Colon (tissue), 2 donors: ENCODE measurements around the gene PIGBOS1.
"Not testable (repeated sequence)": the region's sequence is repeated elsewhere in the genome, so short reads cannot be mapped to it uniquely, and the experiment has no call there.

ENCODE experiments used
- FAIRE-seq: peaks from 2 replicates; lab custom pipeline; 2012; peaks lifted over from hg19 to GRCh38; lab: Jason Lieb, UNC
- donor health status: control.
- donor health status: control.

Gene PIGBOS1

DNA sequence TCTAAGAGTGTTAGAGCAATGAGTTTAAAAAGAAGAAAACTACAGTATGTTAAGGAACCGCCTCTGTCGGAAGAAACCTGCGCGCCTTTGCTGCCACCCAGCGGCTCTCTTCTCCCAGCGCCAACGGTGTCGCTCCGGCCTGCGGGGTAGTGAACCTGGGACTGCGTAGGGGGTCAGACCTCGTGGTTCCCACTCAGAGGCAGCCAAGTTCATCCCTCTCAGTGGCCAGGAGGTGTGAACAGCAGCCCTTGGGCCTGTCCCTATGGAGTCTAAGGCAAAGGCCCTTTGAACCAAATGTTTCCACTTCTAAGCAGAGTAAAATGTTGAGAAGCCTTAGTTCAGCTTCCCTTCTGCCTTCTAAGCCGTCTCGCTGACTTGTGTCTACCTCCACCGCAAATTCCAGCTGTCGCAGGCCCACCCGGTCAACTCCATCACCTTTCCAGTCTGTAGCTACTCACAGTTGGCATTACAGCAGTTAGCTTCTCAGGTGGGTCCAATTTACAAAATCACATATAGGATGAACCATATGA is 28.3 kb downstream of the PIGBOS1 start:
- FAIRE-seq, result no peak

DNA sequence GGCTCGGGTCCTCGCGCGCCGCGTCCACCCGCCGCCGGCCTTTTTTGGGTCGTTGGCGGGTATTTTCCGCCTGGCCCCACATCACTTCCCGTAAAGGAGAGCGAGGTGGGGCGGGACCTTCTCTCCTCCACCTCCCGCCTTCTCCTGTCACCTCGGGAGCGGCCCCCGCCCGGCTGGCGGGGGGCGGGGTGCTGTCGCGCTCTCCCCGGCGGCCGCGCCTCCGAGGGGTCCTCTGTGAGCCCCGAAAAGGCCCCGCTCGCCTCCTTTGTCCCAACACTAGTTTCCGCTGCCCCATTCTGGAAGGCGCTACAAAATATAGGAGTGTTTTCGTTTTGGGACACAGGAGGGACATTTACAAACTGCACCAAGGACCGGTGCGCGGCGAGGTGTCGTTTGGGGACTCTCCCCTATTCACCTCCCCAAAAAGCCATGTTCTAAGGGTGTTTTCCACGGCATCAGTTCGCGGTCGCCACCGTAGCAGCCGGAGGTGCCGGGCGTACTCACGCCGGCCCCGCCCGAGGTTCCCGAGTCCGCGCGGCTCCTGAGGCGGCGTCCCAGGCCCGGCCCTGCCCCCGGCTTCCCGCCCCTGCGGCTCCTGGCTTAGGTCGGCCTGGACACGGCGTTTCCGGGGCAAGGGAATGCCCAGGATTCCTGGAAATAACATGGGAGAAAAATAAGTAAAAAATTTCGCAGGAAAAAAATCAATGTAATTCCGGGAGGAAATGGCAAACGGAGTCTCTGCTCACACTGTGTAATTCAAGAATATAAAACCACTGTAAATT is 29.0 kb downstream of the PIGBOS1 start, which contains the start of gene RAB27A:
Gene RAB27A, minus strand, starts transcription at position 68 of the 782 bp plus-strand sequence. CDS start 54,879 bp downstream, outside the sequence.
- FAIRE-seq, result no peak

DNA sequence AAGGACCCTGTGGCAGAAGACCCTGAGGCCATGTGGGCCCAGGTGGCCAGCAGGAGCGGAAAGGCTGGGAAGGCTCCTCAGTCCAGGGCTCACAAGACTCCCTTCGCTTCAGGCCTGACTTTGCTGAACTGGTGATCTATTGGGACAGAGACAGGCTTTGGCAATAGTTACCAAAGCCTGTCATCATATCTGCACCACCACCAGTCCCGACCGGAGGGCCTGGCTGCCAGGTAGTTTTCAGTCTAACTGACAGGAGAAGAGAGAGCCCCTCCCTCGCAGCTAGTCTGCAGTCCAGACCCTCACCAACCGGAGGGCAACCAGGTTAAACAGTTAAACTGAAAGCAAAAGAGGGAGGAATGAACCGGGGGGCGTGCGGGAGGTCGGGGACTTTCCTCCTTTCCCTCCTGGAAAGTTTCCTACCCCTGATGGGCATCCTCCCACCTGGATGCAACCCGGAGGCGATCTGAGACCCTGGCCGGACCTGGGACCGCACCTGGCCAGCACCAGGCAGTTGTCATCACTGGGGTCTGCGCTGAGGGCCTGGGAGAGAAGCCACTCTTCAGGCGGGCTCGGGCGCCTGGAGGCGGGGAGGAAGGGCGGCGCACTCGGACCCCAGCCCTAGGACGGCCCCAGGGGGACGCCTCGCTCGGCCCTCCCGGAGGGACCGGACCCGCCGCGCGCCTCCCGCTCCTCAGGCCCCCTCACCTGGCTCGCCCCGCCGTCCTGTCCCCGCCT is 29.7 kb downstream of the PIGBOS1 start:
- no peak for FAIRE-seq

DNA sequence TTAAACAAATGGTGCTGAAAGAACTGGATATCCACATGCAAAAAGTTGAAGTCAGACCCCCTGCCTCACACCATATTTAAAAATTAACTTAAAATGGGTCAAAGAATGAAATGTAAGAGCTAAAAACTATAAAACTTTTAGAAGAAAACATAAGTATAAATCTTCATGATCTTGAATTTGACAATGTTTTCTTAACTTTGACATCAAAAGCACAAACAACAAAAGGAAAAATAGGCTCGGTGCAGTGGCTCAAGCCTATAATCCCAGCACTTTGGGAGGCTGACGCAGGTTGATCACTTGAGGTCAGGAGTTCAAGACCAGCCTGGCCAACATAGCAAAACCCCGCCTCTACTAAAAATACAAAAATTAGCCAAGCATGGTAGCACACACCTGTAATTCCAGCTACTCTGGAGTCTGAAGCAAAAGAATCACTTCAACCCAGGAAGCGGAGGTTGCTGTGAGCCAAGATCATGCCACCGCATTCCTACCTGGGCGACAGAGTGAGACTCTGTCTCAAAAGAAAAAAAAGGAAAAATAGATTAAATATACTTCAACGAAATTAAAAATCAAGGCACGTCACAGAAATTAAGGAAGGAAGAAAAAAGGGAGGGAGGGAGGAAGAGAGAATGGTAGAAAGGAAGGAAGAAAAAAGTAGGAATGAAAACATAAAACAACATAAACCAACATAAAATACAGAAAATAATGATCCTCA is 30.8 kb downstream of the PIGBOS1 start:
- FAIRE-seq, result no peak

DNA sequence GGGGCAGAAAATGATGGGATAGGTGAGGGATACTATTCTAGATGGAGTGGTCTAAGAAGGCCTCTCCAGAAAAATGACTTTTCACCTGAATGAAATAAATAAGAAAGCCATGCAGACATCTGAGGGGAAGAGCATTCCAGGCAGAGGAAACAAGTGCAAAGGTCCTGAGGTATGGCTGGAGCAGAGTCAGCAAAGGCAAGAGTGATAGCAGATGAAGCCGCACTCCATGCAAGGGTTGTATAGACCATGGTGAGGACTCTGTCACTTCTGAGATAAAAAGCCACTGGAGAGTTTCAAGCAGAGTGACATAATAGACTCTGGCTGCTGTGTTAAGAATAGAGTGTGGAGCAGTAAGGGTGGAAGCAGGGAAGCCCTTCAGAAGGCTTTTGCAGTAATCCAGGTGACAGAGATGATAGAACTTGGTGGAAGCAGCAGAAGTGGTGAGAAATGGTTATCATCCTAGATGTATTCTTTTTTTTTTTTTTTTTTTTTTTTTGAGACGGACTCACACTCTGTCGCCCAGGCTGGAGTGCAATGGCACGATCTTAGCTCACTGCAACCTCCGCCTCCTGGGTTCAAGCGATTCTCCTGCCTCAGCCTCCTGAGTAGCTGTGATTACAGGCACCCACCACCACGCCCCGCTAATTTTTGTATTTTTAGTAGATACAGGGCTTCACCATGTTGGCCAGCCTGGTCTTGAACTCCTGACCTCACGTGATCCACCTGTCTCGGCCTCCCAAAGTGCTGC is 32.3 kb downstream of the PIGBOS1 start:
- FAIRE-seq, result not testable (repeated sequence)

DNA sequence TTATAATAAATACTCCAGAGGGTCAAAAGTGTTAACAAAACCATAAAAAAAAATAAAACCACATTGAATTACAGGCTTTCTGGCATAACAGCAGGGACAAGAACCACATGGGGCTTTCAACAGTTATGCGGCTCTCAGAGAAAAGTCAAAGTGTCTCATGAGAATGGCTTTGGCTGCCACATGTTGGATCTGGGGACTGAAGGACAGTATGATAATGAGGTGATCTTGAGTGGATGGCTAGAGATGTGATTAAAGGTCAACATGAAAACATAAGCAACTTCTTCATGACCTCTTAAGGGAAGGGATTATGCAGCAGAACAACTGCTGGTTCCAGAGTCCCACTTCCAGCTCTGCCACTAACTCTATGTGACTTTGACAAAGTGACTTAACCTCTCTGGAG is 34.5 kb downstream of the PIGBOS1 start:
- no peak for FAIRE-seq

DNA sequence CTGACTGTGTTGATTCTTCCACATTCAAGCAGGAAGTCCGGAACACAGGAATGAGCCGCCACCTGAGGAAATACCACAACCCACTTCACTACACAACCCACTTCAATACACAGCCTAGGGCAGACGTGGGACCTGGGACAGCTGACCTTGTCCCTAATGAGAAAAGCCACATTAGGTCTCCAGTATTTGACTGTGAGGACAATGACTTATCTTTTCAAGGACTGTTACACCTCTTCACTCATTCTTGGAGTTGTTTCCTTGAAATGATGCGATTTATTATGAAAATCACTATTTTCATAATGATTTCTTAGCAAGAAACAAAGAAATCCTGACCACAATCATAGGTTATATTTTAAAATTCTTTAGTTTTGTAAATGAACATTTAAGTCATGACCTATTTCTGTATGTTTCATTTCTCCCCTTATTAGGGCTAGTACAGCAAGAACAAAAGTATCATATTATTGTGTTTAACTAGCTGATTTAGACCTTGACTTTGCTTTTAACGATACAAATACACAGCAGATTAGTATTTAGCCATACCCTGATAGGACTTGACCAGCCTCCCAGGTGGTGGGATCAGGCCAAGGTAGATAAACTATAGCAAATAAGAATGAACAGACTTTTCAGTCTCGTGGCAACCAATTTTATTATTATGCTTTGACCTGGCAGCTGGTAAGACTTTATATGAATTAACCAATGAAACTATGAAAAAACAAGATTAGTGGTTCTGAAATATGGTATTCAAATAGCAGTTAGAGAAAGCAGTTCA is 35.4 kb downstream of the PIGBOS1 start:
- FAIRE-seq, result no peak

DNA sequence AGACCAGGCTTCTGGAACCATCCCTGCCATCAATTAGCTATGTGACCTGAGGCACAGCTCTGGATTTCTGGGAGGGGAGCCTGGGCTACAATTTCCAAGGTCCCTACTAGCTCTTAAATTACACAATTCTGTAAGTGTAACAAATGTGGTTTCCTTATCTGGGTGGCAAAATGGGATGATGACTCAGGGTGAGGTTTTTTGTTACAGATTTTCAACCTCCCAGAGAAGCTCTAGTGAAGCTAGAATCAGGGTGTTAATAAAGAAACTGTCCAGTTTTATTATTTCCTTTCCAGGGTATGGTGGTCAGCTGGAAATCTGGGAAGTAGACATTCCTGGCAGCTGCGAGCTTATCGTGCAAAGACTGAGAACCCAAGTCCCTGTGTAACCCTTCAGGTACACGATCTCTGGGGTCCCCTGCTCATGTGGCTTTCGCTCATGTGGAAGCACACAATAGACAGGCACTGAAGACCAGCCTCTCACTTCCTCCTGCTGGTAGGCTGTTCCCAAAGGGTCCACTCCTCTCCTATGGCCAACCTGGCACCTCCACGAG is 36.6 kb downstream of the PIGBOS1 start:
- FAIRE-seq, result no peak

DNA sequence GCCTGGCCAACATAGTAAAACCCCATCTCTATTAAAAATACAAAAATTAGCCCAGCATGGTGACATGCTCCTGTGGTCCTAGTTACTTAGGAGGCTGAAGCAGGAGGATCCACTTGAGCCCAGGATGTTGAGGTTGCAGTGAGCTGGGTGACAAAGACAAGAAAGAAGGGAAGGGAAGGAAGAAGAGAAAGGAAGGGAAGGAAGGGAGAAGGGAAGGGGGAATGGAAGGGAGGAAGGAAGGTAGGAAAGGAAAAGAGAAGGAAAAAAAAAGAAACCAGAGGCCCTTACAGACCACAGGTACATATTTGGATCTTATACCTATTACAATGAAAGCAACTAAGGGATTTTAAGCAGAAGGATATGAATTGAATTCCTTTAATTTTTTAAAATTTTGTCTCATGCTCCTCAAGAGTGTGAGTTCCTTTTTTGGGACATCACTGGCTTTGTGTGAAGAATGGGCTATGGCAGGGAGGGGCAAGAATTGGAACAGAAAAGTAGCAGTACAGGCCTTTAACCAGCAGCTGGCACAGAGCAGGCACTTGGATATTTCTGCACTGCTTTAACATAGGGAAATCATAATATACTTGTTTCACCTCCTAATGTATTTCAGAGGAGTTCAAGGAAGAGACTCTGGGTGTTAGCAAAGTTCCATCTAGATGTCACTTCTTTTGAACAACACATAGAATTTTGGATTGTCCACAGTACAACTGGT is 37.2 kb downstream of the PIGBOS1 start:
- no peak for FAIRE-seq

DNA sequence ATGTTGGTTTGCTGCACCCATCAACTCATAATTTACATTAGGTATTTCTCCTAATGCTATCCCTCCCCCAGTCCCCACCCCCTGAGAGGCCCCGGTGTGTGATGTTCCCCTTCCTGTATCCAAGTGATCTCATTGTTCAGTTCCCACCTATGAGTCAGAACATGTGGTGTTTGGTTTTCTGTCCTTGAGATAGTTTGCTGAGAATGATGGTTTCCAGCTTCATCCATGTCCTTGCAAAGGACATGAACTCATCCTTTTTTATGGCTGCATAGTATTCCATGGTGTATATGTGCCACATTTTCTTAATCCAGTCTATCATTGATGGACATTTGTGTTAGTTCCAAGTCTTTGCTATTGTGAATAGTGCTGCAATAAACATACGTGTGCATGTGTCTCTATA is 38.3 kb downstream of the PIGBOS1 start:
- FAIRE-seq, result not testable (repeated sequence)

DNA sequence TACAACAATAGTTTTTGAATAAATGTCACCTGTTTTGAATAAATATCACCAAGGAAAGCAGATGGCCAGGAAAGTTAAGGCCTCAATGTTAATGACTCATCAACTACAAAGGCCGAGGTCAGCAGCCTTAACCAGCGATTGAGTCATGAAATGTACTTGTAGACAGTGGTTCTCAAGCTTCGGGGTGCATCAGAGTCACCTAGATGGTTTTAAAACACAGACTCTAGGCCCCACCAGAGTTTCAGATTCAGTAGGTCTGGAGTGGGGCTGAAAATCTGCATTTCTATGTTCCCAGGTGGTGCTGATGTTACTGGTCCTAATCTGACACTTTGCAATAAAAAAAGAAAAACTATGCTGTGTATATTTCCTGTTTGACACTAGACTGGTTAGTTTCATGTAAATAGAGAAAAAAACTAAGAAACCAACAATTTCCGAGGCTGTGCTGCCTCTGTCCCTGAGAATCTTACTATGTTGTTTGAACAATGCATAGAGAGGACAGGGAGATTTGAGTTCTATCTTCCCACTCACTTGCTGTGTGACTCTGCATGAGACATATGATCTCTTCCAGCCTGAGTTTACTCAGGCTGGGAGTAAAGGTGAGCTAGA is 39.1 kb downstream of the PIGBOS1 start:
- no peak for FAIRE-seq

DNA sequence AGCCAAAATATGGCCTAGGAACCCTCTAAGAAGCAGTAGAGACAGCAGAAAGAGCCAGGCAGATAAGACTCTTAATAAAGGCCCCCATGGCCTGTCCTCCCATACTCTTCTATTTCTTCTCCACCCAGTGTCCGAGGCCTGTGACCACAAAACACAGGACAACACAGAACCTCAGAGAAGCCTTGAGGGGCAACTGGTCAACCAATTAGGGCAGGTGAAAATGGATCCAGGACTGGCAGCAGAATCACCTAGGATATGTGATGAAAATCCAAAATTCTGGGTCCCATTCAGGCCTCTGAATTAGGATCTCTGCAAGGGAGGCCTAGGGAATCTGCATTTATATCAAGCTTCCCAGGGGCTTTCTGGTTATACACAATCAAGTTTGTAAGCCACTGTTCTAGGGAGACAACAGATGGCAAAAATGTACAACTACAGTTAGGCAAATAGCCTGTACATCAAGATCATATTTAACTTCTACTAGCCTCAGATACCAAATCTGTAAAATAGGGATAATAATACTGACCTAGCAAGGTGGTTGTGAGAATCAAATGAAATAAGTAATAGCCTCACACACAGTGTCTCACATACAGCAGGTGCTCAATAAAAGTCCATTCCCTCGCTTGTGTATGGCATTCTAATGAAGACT is 39.7 kb downstream of the PIGBOS1 start:
- FAIRE-seq, result no peak

DNA sequence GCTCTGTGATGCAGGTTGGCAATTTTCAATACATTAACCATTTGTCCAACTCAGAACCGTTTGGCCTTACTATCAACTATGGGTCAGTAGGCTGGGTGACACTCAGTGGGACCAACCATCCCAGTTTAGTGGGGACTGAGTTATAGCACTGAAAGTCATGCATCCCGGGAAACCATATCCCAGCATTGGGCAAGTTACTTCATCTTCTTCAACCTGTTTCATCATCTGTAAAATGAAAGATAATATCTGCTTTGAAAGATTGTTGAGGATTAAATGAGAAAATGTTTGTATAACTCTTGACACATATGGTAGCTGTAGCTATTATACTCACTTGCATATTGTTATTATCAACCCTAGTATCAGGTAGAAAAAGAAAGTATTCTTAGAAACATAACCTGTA is 41.2 kb downstream of the PIGBOS1 start:
- FAIRE-seq, result no peak

DNA sequence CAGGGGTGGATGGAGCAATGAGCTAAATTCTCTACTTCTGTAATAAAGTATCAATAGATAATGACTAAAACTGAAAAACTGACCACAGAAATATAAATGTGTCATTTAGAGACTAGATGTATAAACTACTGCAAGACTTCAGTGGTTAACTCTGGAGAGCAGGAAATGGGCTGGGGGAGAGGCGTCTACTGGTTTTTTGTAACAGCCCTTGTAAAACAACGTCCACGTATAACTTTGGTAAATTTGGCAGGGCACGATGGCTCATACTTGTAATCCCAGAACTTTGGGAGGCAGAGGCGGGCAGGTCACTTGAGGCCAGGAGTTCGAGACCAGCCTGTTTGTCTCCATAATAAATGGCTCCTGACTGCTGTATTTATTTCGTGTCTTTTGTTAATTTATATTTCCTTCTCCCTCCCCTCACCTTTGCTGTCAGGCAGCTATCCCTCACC is 41.8 kb downstream of the PIGBOS1 start:
- FAIRE-seq, result no peak

DNA sequence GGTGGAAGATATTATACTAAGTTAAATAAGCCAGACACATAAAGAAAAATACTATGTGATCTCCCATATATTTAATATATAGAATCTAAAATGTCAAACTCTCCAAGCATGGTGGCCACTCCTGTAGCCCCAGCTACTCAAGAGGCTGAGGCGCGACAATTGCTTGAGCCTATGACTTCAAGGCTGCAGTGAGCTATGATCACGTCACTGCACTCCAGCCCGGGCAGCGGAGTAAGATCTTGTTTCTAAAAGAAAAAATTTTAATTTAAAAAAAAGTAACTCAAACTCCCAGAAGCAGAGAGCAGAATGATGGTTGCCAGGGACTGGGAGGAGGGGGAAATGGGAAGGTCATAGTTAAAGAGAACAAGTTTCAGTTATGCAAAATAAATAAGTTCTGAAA is 42.6 kb downstream of the PIGBOS1 start:
- no peak for FAIRE-seq

DNA sequence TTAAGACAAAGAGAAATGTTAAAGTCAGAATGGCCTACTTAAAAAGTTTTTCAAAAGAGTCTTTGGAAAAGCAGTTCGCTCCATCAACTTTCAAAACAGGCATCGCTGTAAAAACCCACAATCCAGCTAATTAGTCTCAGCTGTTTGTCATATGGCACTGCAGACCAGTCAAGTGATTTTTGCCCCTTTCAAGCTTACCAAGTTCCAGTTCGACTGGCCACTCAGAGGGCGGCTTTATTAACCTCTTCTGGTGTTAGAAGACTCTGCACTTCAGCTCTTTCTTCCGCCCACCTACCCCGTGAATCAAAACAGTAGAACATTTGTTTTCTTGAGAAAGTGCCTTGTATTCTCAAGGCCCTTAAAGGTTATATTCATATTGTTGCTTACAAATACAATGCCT is 48.6 kb downstream of the PIGBOS1 start:
- FAIRE-seq, result no peak

DNA sequence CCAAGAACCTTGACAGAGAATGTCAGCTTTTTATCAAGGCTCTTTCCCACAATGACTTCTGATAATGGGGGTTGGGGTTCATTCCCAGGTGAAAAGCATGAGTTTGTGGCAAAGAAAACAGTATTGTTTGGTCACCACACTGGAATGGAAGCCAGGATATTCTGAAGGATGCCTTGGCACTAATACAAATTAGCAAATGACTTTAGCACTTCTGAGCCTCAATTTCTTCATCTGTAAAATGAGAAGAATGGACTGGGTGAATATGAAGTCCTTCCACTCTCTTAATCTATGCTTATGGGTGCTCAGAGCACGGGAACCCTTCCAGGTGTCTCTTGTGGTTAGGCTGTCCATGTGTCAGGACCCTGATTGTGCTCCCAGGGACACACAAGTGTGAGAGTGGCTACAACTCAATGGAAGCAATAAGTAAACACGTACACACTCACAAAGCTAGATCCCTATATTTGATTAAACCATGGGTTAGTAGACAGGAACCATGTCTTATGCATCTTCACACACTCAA is 50.7 kb downstream of the PIGBOS1 start:
- no peak for FAIRE-seq

DNA sequence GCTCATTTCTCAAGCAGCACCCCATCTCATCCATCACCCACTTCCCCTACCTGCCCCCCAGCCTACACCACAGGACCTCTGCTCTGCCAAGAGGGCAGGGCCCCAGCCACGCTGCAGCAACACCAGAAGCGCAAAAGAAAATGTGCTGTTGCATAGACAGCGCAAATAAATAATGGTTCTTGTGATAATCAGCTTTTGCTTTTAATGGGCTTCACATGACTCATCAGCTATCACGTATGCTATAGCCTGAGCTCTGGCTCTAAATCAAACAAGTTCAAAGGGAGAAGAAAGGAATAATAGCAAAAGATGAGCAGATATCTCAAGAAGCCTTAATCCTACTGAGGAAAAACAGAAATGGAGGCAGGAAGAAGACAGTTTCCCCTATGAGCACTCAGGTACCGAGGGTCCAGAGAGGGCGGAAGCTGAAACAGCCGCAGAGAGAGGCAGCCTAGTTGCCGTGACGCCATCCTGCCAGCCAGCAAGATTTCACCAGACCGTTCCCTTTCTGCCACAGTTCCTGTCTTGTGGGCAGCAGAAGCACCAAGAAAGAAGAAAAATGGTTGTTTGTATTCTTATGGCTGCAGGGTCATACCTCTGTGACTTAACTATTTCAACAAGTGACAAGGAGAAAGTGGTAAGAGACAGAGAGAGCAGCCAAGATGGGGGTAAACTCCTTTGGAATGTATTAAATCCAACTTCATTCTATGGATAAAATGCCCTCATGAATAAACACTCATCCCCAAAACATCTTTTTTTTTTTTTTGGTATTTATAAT is 51.3 kb downstream of the PIGBOS1 start:
- no peak for FAIRE-seq
